MCF 10A (cell line): ENCODE data around the gene KIF5A. TPM values are rescaled to one million over a fixed set of nuclear protein-coding genes. Genes with fewer than 3 reads are reported as not detected.

Source experiments
- BruUV-seq: library from RNA; stranded (reverse); fragments of 400-500 nt; replicated peaks from 2 replicates; lab custom pipeline; 2021; lab: Mats Ljungman, UMichigan
- CTCF ChIA-PET: fragments of 300-600 bp; sonication (Branson Sonifier 250); formaldehyde crosslinking; extraction: SDS; loops from one replicate; lab custom pipeline; 2021; ENCODE audit warnings: antibody characterized with exemption, inconsistent platforms; lab: Yijun Ruan, JAX
- POLR2A ChIA-PET: fragments of 300-600, 350-650 bp; sonication (Branson Sonifier 250); formaldehyde crosslinking; extraction: SDS; loops from one replicate; lab custom pipeline; 2020; ENCODE audit warnings: antibody characterized with exemption, inconsistent platforms; lab: Yijun Ruan, JAX
- DNase-seq: peaks from one replicate; pipeline ENCODE4 v3.0.0-alpha.2; 2018; ENCODE audit not compliant: unreplicated experiment
- H3K27ac Mint-ChIP-seq: one replicate; pipeline ENCODE4 v1.8.0; 2022; ENCODE audit warnings: mild to moderate bottlenecking, low read depth, mixed read lengths; ENCODE audit not compliant: unreplicated experiment
- H3K27me3 Mint-ChIP-seq: one replicate; pipeline ENCODE4 v1.8.0; 2022; ENCODE audit warnings: mixed read lengths; ENCODE audit not compliant: insufficient read depth, unreplicated experiment
- H3K36me3 Mint-ChIP-seq: one replicate; pipeline ENCODE4 v1.8.0; 2022; ENCODE audit warnings: mild to moderate bottlenecking, moderate library complexity, mixed read lengths; ENCODE audit not compliant: insufficient read depth, unreplicated experiment
- H3K4me1 Mint-ChIP-seq: one replicate; pipeline ENCODE4 v1.8.0; 2022; ENCODE audit warnings: mixed read lengths; ENCODE audit not compliant: insufficient read depth, unreplicated experiment
- H3K4me3 Mint-ChIP-seq: one replicate; pipeline ENCODE4 v1.8.0; 2022; ENCODE audit warnings: mild to moderate bottlenecking, moderate library complexity, mixed read lengths; ENCODE audit not compliant: unreplicated experiment
- H3K9me3 Mint-ChIP-seq: one replicate; pipeline ENCODE4 v1.8.0; 2022; ENCODE audit warnings: mixed read lengths; ENCODE audit not compliant: unreplicated experiment
- CTCF ChIP-seq: fragments of 200-600 bp; IDR thresholded peaks from one replicate; pipeline ENCODE4 v1.8.0; 2022; ENCODE audit warnings: antibody characterized with exemption, mild to moderate bottlenecking; ENCODE audit not compliant: unreplicated experiment
- intact Hi-C: fragments of 100-400 bp; cut with micrococcal nuclease; formaldehyde crosslinking; loops from 2 replicates; pipeline ENCODE4 v1.14.1; 2022
- total RNA-seq: library from RNA; stranded (reverse); gene quantifications from 2 replicates; pipeline ENCODE4 v1.2.3, GENCODE V29; 2022

KIF5A gene
- total RNA-seq, 1 experiment from 2014 or later = 0.56 TPM

DNA sequence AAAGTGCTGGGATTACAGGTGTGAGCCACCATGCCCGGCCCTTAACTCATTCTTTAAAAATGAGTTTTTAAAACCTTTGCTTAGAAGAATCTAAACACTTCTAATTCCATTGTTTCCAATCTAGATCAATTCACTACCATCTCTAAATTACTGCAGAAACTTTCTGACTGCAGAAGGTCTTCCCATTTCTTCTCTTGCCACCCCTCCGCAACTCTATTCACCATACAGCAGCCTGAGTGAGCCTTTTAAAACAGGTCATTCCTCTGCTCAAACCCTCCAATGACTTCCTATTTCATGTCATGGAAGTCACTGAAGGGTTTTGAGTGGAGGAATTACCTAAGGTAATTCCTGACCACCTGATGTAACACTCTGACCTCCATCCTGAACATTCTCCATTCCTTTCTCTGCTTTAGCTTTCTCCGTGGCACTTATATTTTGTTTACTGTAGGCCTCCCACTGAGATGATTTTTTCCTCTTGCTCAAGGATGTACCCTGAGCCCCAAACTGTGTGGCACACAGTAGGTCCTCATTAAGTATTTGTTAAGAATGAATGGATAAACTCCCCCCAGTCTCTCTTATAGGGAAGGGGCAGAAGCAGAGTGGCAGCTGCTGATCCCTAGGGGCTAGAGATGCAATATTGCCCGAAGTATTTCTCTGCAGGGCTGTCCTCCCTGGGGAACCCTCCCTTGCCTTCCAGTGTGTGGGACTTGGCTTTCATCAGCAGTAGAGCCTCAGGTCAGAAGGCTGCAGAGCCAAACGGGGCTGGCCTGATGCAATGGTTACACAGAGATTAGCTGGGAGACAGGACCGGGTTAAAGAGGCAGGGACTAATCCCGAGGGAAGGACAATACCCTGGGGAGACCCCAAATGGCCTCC, 30.7 kb upstream of the KIF5A start:
- POLR2A ChIA-PET = interaction anchor here (0.6 to 3.8 kb wide), 15 partner anchors 9 to 233 kb away, joined by 3 to 43 read pairs (median 3); partner anchors contain the start of genes CDK4, DCTN2, GLI1 and PIP4K2C
- TF ChIP-seq CTCF = no peak
- peak; percentile 69 for DNase-seq
- no TSS peak for BruUV-seq
- peaks cover 45% of the 10 kb centered on the region for H3K4me1 Mint-ChIP-seq
- H3K4me3 Mint-ChIP-seq = peak overlapping the region; percentile 90
- H3K9me3 Mint-ChIP-seq = no peaks in the 10 kb centered on the region
- H3K27me3 Mint-ChIP-seq = no peaks in the 10 kb centered on the region
- intact Hi-C loops = no loop called here
- H3K27ac Mint-ChIP-seq = peak overlapping the region; percentile 98
- CTCF ChIA-PET = interaction anchor here (0.6 to 3.0 kb wide), 3 partner anchors 9 to 164 kb away, joined by 3 to 12 read pairs (median 4); partner anchors contain the start of gene GLI1
- peaks cover 86% of the 10 kb centered on the region for H3K36me3 Mint-ChIP-seq

- ChIA-PET CTCF (interaction anchor here (1.8 kb wide), 1 partner anchor 10 kb away, joined by 4 read pairs; no protein-coding TSS in a partner anchor), POLR2A (interaction anchor here (0.6 to 3.8 kb wide), 18 partner anchors 9 to 232 kb away, joined by 3 to 43 read pairs (median 4); partner anchors contain the start of genes CDK4, DCTN2, GLI1 and PIP4K2C)
- no peak for TF ChIP-seq CTCF
- Mint-ChIP-seq H3K36me3 (peaks cover 82% of the 10 kb centered on the region), H3K4me1 (peaks cover 50% of the 10 kb centered on the region), H3K4me3 (peak overlapping the region; percentile 90), H3K27ac (peak overlapping the region; percentile 98), H3K9me3 (no peaks in the 10 kb centered on the region), H3K27me3 (no peaks in the 10 kb centered on the region)
- intact Hi-C loops = no loop called here
- no TSS peak for BruUV-seq
- DNase-seq = peak; percentile 54
Measured at GRCh38 chr12:57519796-57520052, 30.1 kb upstream of the KIF5A start.

GRCh38 chr12:57520053-57520818, 29.6 kb upstream of the KIF5A start, which contains the start of gene DDIT3:
TSS of gene DDIT3 (minus strand) at chr12:57520514. CDS start at chr12:57517406, 3,108 bp downstream.
- peaks cover 50% of the 10 kb centered on the region for H3K4me1 Mint-ChIP-seq
- H3K27ac Mint-ChIP-seq = peak within 1 kb of the TSS; percentile 98

More at GRCh38 chr12:57520053-57520818, 29.6 kb upstream of the KIF5A start, which contains the start of gene DDIT3:
- H3K4me3 Mint-ChIP-seq = peak within 1 kb of the TSS; percentile 90
- no peaks in the 10 kb centered on the region for H3K9me3 Mint-ChIP-seq
- ChIA-PET CTCF (interaction anchor here (0.8 to 1.8 kb wide), 2 partner anchors 10 to 101 kb away, joined by 4 to 5 read pairs; no protein-coding TSS in a partner anchor), POLR2A (interaction anchor here (0.6 to 3.8 kb wide), 21 partner anchors 10 to 432 kb away, joined by 3 to 43 read pairs (median 4); partner anchors contain the start of genes CDK4, DCTN2, GLI1 and PIP4K2C)
- DNase-seq = peak; percentile 99
- no peaks in the 10 kb centered on the region for H3K27me3 Mint-ChIP-seq
- no peak for TF ChIP-seq CTCF
- BruUV-seq = TSS peak; percentile 65
- intact Hi-C loops = no loop called here
- peaks cover 82% of the 10 kb centered on the region for H3K36me3 Mint-ChIP-seq
